GM23338 (cell line): ENCODE data around the gene MCM9. TPM values are rescaled to one million over a fixed set of nuclear protein-coding genes. Genes with fewer than 3 reads are reported as not detected.
A peak's percentile ranks its signal among the peaks of the same experiment; 100 is the strongest.

Experiments used
- ATAC-seq: fragments of 200-7000 bp; cut with Tn5 transposase; 3 replicates; pipeline ENCODE4 v1.9.1; 2020
- DNase-seq: peaks from one replicate; pipeline ENCODE4 v3.0.0-alpha.2; 2015; ENCODE audit warnings: low spot score
- H2AFZ ChIP-seq: fragments of 200-600 bp; sonication (generic); 2 replicates; pipeline ENCODE4 v1.8.0; 2016; ENCODE audit warnings: antibody characterized with exemption, mild to moderate bottlenecking, moderate library complexity
- H3F3A ChIP-seq: fragments of 200-600 bp; sonication (generic); replicated peaks from 2 replicates; pipeline ENCODE4 v1.8.0; 2017; ENCODE audit warnings: antibody characterized with exemption, mixed run types, low read depth
- H3K27ac ChIP-seq: fragments of 200-600 bp; sonication (generic); 2 replicates; pipeline ENCODE4 v1.6.1; 2016; ENCODE audit warnings: low read depth
- H3K27me3 ChIP-seq: fragments of 200-600 bp; sonication (generic); 2 replicates; pipeline ENCODE4 v1.8.0; 2016; ENCODE audit warnings: mild to moderate bottlenecking, mixed run types, moderate library complexity; ENCODE audit not compliant: insufficient read depth
- H3K36me3 ChIP-seq: fragments of 200-600 bp; sonication (generic); 2 replicates; pipeline ENCODE4 v1.8.0; 2016; ENCODE audit warnings: mild to moderate bottlenecking; ENCODE audit not compliant: insufficient read depth
- H3K4me1 ChIP-seq: fragments of 200-600 bp; sonication (generic); 2 replicates; pipeline ENCODE4 v1.8.0; 2016; ENCODE audit warnings: mild to moderate bottlenecking, moderate library complexity; ENCODE audit not compliant: insufficient read depth
- H3K4me2 ChIP-seq: fragments of 200-600 bp; sonication (generic); 2 replicates; pipeline ENCODE4 v1.7.1; 2017; ENCODE audit warnings: mixed run types
- H3K4me3 ChIP-seq: fragments of 200-600 bp; sonication (generic); 2 replicates; pipeline ENCODE4 v1.6.1; 2016; ENCODE audit warnings: mixed run types
- H3K79me2 ChIP-seq: fragments of 200-600 bp; sonication (generic); replicated peaks from 2 replicates; pipeline ENCODE4 v1.8.0; 2017; ENCODE audit warnings: mild to moderate bottlenecking; ENCODE audit not compliant: insufficient read depth
- H3K9me2 ChIP-seq: fragments of 200-600 bp; sonication (generic); 2 replicates; pipeline ENCODE4 v1.8.0; 2017; ENCODE audit not compliant: insufficient read depth
- H4K20me1 ChIP-seq: fragments of 200-600 bp; sonication (generic); replicated peaks from 2 replicates; pipeline ENCODE4 v1.8.0; 2017; ENCODE audit warnings: mild to moderate bottlenecking; ENCODE audit not compliant: insufficient read depth
- H3K27ac Mint-ChIP-seq: 2 replicates; pipeline ENCODE4 v1.8.0; 2020; ENCODE audit warnings: inconsistent platforms, mild to moderate bottlenecking, moderate library complexity, mixed read lengths
- H3K27me3 Mint-ChIP-seq: 3 replicates; pipeline ENCODE4 v1.8.0; 2022; ENCODE audit warnings: low read depth, mild to moderate bottlenecking, moderate library complexity, mixed read lengths, inconsistent platforms; ENCODE audit not compliant: insufficient read depth, poor library complexity
- H3K36me3 Mint-ChIP-seq: 3 replicates; pipeline ENCODE4 v1.8.0; 2021; ENCODE audit warnings: low read depth, mild to moderate bottlenecking, inconsistent platforms, moderate library complexity, mixed read lengths
- H3K4me1 Mint-ChIP-seq: 3 replicates; pipeline ENCODE4 v1.8.0; 2020; ENCODE audit warnings: mild to moderate bottlenecking, inconsistent platforms, mixed read lengths
- H3K4me3 Mint-ChIP-seq: 3 replicates; pipeline ENCODE4 v1.8.0; 2021; ENCODE audit warnings: moderate library complexity, mild to moderate bottlenecking, inconsistent platforms, mixed read lengths
- H3K9me3 Mint-ChIP-seq: 3 replicates; pipeline ENCODE4 v1.8.0; 2020; ENCODE audit warnings: moderate library complexity, mild to moderate bottlenecking, inconsistent platforms, mixed read lengths
- CREB1 ChIP-seq: fragments of 250-450 bp; sonication (Bioruptor Pico); IDR thresholded peaks from 2 replicates; pipeline ENCODE4 v1.5.0; 2020; ENCODE audit warnings: low read depth, mild to moderate bottlenecking, moderate library complexity
- EZH2 ChIP-seq: fragments of 200-600 bp; sonication (generic); IDR thresholded peaks from one replicate; pipeline ENCODE4 v1.8.0; 2017; ENCODE audit warnings: antibody characterized with exemption, mild to moderate bottlenecking, low read depth; ENCODE audit not compliant: unreplicated experiment
- EZH2phosphoT487 ChIP-seq: fragments of 200-600 bp; sonication (generic); IDR thresholded peaks from one replicate; pipeline ENCODE4 v1.8.1; 2018; ENCODE audit warnings: antibody characterized with exemption; ENCODE audit not compliant: unreplicated experiment
- NANOG ChIP-seq: IDR thresholded peaks from 2 replicates; pipeline ENCODE4 v1.6.1; 2016; ENCODE audit warnings: antibody characterized with exemption, borderline replicate concordance
- POLR2AphosphoS5 ChIP-seq: IDR thresholded peaks from 2 replicates; pipeline ENCODE4 v1.6.1; 2016; ENCODE audit warnings: antibody characterized with exemption, low read depth
- STAT1 ChIP-seq: IDR thresholded peaks from one replicate; pipeline ENCODE4 v1.6.1; 2016; ENCODE audit warnings: antibody characterized with exemption; ENCODE audit not compliant: unreplicated experiment
- ZNF114 ChIP-seq: fragments of 250-450 bp; sonication (Bioruptor Pico); IDR thresholded peaks from 2 replicates; pipeline ENCODE4 v1.5.0; 2020; ENCODE audit warnings: mild to moderate bottlenecking, moderate library complexity
- ZNF331 ChIP-seq: fragments of 250-450 bp; sonication (Bioruptor Pico); IDR thresholded peaks from 2 replicates; pipeline ENCODE4 v1.5.0; 2020; ENCODE audit warnings: low read depth, mild to moderate bottlenecking, moderate library complexity
- ZNF462 ChIP-seq: fragments of 250-450 bp; sonication (Bioruptor Pico); IDR thresholded peaks from 2 replicates; pipeline ENCODE4 v1.5.0; 2020; ENCODE audit warnings: mild to moderate bottlenecking, moderate library complexity
- polyA plus RNA-seq: library from polyadenylated mRNA; unstranded; fragments of >200 nt; fragmentation: Nextera tagmentation; extraction: Ambion mirVana; gene quantifications from 2 replicates; pipeline ENCODE4 v1.2.1, GENCODE V29; 2016
- total RNA-seq: library from RNA; depleted of rRNA; stranded (reverse); fragments of >200 nt; shearing (Covaris generic); gene quantifications from 2 replicates; pipeline ENCODE4 v1.2.3, GENCODE V29; 2014
- TF ChIP-seq, protein P1 (sequence below), 2 experiments: fragments of 200-600 bp in 1 of 2; sonication (generic) in 1 of 2; conservative IDR thresholded peaks; 2 replicates each; pipeline versions ENCODE4 v1.5.1 to v1.6.1; 2016 to 2017; ENCODE audit warnings: antibody characterized with exemption in 2 of 2, low read depth in 2 of 2, mild to moderate bottlenecking in 2 of 2, moderate library complexity in 1 of 2
- TF ChIP-seq, protein P2 (sequence below): IDR thresholded peaks from 2 replicates; pipeline ENCODE4 v1.6.1; 2016; ENCODE audit warnings: antibody characterized with exemption
- TF ChIP-seq, protein P3 (sequence below): IDR thresholded peaks from one replicate; pipeline ENCODE4 v1.6.1; 2018; ENCODE audit warnings: antibody characterized with exemption; ENCODE audit not compliant: unreplicated experiment

The MCM9 gene
- total and polyA plus RNA-seq, 2 experiments from 2014 or later: 14.9 to 16.6 TPM

DNA sequence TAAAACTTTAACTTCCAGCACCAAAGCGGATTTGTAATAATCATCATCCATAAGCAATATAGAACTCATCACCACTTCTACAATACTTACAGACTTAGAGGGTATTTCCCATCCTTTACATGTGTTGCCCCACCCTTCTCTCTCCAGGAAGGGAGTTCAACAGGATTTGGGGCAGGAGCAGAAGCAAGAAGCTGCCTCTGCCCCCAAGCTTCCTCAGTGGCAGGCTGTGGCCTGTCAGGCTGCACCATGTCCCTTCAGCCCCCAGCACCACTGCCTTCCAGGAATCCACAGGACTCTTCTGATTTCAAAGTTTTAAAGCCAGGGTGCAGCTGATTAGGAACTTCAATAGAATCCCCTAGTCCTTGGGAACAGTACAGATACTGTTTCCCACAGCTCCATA lies 36.7 kb upstream of the MCM9 start:
- Histone ChIP-seq H3K4me3 (no peak overlapping the region), H3F3A (no peaks in the 10 kb centered on the region), H3K4me2 (peak overlapping the region; percentile 54), H2AFZ (no peak overlapping the region), H3K79me2 (no peaks in the 10 kb centered on the region), H3K9me2 (no peaks in the 10 kb centered on the region), H4K20me1 (no peaks in the 10 kb centered on the region), H3K36me3 (no peaks in the 10 kb centered on the region), H3K27ac (no peak overlapping the region; the same call in 1 of the 2 replicates), H3K27me3 (no peaks in the 10 kb centered on the region), H3K4me1 (peaks cover 19% of the 10 kb centered on the region)
- Mint-ChIP-seq H3K4me3 (no peak overlapping the region), H3K4me1 (peaks cover 22% of the 10 kb centered on the region), H3K27me3 (peaks cover 1% of the 10 kb centered on the region), H3K27ac (no peak overlapping the region), H3K36me3 (peaks cover 2% of the 10 kb centered on the region; the same call in 2 of the 3 replicates), H3K9me3 (no peaks in the 10 kb centered on the region)
- TF ChIP-seq EZH2: no peak
- no peak for TF ChIP-seq ZNF462 (CRISPR knock-in tag)
- TF ChIP-seq, protein P1, sequence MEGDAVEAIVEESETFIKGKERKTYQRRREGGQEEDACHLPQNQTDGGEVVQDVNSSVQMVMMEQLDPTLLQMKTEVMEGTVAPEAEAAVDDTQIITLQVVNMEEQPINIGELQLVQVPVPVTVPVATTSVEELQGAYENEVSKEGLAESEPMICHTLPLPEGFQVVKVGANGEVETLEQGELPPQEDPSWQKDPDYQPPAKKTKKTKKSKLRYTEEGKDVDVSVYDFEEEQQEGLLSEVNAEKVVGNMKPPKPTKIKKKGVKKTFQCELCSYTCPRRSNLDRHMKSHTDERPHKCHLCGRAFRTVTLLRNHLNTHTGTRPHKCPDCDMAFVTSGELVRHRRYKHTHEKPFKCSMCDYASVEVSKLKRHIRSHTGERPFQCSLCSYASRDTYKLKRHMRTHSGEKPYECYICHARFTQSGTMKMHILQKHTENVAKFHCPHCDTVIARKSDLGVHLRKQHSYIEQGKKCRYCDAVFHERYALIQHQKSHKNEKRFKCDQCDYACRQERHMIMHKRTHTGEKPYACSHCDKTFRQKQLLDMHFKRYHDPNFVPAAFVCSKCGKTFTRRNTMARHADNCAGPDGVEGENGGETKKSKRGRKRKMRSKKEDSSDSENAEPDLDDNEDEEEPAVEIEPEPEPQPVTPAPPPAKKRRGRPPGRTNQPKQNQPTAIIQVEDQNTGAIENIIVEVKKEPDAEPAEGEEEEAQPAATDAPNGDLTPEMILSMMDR (conservative IDR thresholded peaks at IDR 0.05; ENCODE audit: low read depth in 2 of 2): no peak
- no peak for TF ChIP-seq ZNF331 (CRISPR knock-in tag)
- TF ChIP-seq, protein P2, sequence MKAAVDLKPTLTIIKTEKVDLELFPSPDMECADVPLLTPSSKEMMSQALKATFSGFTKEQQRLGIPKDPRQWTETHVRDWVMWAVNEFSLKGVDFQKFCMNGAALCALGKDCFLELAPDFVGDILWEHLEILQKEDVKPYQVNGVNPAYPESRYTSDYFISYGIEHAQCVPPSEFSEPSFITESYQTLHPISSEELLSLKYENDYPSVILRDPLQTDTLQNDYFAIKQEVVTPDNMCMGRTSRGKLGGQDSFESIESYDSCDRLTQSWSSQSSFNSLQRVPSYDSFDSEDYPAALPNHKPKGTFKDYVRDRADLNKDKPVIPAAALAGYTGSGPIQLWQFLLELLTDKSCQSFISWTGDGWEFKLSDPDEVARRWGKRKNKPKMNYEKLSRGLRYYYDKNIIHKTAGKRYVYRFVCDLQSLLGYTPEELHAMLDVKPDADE: no peak
- TF ChIP-seq STAT1: no peak
- no peak for TF ChIP-seq NANOG
- no peak for TF ChIP-seq ZNF114 (CRISPR knock-in tag)
- TF ChIP-seq, protein P3, sequence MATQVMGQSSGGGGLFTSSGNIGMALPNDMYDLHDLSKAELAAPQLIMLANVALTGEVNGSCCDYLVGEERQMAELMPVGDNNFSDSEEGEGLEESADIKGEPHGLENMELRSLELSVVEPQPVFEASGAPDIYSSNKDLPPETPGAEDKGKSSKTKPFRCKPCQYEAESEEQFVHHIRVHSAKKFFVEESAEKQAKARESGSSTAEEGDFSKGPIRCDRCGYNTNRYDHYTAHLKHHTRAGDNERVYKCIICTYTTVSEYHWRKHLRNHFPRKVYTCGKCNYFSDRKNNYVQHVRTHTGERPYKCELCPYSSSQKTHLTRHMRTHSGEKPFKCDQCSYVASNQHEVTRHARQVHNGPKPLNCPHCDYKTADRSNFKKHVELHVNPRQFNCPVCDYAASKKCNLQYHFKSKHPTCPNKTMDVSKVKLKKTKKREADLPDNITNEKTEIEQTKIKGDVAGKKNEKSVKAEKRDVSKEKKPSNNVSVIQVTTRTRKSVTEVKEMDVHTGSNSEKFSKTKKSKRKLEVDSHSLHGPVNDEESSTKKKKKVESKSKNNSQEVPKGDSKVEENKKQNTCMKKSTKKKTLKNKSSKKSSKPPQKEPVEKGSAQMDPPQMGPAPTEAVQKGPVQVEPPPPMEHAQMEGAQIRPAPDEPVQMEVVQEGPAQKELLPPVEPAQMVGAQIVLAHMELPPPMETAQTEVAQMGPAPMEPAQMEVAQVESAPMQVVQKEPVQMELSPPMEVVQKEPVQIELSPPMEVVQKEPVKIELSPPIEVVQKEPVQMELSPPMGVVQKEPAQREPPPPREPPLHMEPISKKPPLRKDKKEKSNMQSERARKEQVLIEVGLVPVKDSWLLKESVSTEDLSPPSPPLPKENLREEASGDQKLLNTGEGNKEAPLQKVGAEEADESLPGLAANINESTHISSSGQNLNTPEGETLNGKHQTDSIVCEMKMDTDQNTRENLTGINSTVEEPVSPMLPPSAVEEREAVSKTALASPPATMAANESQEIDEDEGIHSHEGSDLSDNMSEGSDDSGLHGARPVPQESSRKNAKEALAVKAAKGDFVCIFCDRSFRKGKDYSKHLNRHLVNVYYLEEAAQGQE: no peak
- no peak for TF ChIP-seq EZH2phosphoT487
- no peak for TF ChIP-seq POLR2AphosphoS5
- no peak for TF ChIP-seq CREB1 (CRISPR knock-in tag)
- ATAC-seq: peak; percentile 58
- peak; percentile 10 for DNase-seq
